Neutrophil (primary cell): ENCODE measurements around the gene FAM222A.

Experiments used
- H3K27ac ChIP-seq: fragments of 200-600 bp; sonication (generic); 2 replicates; pipeline ENCODE4 v1.5.1; 2016; ENCODE audit warnings: mild to moderate bottlenecking, moderate library complexity
- H3K27me3 ChIP-seq: fragments of 200-600 bp; sonication (generic); 2 replicates; pipeline ENCODE4 v1.6.0; 2016; ENCODE audit warnings: mild to moderate bottlenecking
- H3K36me3 ChIP-seq: fragments of 200-600 bp; sonication (generic); 2 replicates; pipeline ENCODE4 v1.5.1; 2017
- H3K4me1 ChIP-seq, 2 experiments: fragments of 200-600 bp in 1 of 2; sonication (generic) in 1 of 2; 1 replicate in 1 of 2; 2 replicates in 1 of 2; pipeline versions ENCODE4 v1.5.1 to v1.6.1; 2013 to 2016; ENCODE audit warnings: low read depth in 1 of 2, low read length in 1 of 2, mild to moderate bottlenecking in 1 of 2, moderate library complexity in 1 of 2; ENCODE audit not compliant: control insufficient read depth in 1 of 2, insufficient read depth in 1 of 2
- H3K4me3 ChIP-seq, 2 experiments: fragments of 200-600 bp in 1 of 2; sonication (generic) in 1 of 2; 1 replicate in 1 of 2; 2 replicates in 1 of 2; pipeline ENCODE4 v1.5.1; 2013 to 2016; ENCODE audit warnings: low read depth in 1 of 2, low read length in 1 of 2, mild to moderate bottlenecking in 1 of 2, moderate library complexity in 1 of 2
- H3K9me3 ChIP-seq: fragments of 200-600 bp; sonication (generic); 2 replicates; pipeline ENCODE4 v1.5.1; 2016
- TF ChIP-seq, protein P1 (sequence below): fragments of 200-600 bp; sonication (generic); IDR thresholded peaks from 2 replicates; pipeline ENCODE4 v1.5.1; 2016; ENCODE audit warnings: antibody characterized with exemption

Gene FAM222A

DNA sequence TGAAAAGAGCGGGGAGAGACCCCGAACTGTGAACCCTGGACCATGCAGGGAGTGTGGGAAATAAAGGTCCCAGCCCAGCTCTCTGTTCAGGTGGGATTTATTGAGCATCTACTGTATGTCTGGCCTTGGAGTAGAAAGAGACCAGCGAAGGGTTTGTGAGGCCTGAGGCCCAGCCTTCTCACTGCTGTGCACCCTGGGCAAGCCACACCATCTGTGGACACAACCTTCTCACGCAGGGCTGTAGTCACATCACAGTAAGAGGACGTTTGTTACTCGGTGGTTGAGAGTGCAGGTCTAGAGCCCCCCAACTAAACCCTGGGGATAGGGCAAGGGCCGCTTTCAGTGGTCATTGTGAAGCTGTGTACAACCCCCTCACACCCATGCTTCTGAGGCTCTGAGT is 18.2 kb downstream of the FAM222A start:
- no peak overlapping the region for H3K27ac ChIP-seq
- no peaks in the 10 kb centered on the region for H3K36me3 ChIP-seq
- H3K9me3 ChIP-seq = no peaks in the 10 kb centered on the region
- H3K27me3 ChIP-seq = peaks cover 46% of the 10 kb centered on the region
- TF ChIP-seq, protein P1, sequence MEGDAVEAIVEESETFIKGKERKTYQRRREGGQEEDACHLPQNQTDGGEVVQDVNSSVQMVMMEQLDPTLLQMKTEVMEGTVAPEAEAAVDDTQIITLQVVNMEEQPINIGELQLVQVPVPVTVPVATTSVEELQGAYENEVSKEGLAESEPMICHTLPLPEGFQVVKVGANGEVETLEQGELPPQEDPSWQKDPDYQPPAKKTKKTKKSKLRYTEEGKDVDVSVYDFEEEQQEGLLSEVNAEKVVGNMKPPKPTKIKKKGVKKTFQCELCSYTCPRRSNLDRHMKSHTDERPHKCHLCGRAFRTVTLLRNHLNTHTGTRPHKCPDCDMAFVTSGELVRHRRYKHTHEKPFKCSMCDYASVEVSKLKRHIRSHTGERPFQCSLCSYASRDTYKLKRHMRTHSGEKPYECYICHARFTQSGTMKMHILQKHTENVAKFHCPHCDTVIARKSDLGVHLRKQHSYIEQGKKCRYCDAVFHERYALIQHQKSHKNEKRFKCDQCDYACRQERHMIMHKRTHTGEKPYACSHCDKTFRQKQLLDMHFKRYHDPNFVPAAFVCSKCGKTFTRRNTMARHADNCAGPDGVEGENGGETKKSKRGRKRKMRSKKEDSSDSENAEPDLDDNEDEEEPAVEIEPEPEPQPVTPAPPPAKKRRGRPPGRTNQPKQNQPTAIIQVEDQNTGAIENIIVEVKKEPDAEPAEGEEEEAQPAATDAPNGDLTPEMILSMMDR = no peak
- H3K4me3 ChIP-seq = no peak overlapping the region
- H3K4me1 ChIP-seq = no peaks in the 10 kb centered on the region

DNA sequence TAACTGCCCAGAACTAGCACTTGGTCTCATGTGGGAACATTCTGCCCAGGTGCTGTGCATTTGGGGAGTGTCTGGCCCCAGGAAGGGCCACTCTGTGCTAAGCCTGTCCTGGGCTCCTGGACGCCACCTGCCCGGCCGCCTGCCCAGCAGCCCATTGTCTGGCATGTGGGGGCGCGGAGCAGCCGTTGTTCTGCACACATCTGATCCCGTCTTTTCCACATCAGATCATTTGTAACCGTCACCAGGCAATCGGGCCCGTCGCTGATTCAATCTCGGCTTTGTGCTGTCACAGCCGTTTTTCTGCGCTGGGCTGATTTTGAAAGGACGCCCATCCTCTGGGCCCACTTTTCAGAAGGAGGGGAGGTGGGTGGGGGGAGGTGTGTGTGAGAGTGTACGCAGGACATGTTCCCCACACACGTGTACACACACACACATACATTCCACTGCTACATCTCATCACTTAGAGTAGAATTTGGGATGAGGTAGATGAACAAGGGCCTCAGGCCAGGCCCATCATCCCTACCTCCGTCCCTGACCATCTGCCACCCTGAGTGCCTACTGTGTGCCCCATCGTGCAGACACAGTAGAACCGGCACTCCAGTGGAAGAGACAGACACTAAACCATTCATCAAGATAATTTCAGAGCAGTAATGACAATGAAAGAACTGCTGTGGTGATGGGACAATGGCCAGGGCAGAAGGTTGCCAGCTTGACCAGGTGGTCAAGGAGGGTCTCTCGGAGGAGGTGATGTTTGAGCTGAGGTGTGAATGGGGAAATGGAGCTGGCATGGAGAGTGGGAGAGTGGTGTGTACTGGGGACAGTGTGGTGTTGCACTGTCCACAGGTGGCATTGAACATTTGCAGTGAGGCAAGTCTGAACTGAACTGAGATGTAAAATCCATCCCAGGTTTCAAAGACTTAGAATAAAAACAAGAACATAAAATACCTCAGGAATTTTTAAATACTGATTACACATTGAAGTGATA is 19.0 kb downstream of the FAM222A start:
- no peaks in the 10 kb centered on the region for H3K36me3 ChIP-seq
- no peaks in the 10 kb centered on the region for H3K4me1 ChIP-seq
- peaks cover 54% of the 10 kb centered on the region for H3K27me3 ChIP-seq
- no peak overlapping the region for H3K4me3 ChIP-seq
- H3K9me3 ChIP-seq = no peaks in the 10 kb centered on the region
- H3K27ac ChIP-seq = no peak overlapping the region
- TF ChIP-seq, protein P1 = no peak

DNA sequence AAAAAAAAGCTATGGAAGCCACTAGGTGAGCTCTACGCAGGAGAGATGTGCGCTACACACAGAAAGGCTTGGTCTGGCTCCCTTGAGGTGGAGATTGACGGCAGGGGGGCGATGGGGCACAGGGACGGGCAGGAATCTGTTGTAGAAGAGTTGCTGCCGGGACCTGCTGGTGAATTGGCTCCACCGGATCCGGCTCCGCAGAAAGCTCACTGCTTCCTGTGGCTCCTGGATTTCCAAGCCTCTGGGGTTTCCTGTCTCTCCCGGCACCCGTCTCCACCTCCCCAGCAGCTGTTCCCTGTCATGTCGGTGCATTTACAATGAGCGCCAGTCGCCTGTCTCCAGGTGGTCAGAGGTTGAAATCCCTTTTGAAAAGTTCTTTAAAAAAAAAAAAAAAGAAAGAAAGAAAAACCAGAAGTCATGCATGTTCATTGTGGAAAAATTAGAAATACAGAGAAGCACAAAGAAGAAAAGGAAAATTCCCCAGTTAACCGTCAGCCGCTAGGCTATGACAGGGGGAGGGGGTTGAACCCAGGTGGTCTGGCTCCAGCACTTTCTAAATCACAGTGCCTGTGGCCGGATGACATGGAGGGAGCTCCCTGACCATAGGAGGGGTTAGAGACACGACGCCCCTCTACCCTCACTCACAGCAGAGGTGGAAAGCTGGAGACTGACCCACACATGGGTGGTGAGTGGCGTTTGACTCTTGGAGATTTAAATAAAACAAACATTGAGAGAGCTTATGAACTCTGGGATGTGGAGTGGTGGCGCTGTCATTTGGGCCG is 20.8 kb downstream of the FAM222A start:
- Histone ChIP-seq H3K36me3 (no peaks in the 10 kb centered on the region), H3K4me1 (no peaks in the 10 kb centered on the region), H3K4me3 (no peak overlapping the region), H3K9me3 (no peaks in the 10 kb centered on the region), H3K27ac (no peak overlapping the region), H3K27me3 (peaks cover 66% of the 10 kb centered on the region)
- TF ChIP-seq, protein P1 = no peak

DNA sequence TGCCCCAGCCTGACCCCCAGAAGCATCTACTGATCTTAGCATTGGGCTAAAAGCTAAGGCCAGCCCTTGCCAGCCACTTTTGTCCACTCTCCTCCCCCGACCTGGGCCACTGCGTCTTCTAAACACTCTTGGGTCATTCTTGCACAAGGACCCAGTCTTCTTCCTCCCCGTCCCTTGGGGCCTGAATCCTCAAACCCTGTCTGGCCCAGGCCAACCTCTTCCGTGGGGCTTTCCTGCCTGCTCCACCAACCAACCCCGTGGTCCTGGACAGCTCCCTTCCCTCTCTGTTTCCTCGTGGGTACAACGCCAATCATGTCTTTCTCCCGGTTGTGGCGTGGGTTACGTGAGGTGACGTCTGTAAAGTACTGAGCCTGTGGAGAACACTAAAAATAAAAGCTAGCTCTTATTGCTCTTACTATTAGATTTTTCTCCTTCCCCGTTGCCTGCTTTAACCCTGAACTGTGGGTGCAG is 21.5 kb downstream of the FAM222A start:
- H3K36me3 ChIP-seq = no peaks in the 10 kb centered on the region
- no peaks in the 10 kb centered on the region for H3K9me3 ChIP-seq
- no peaks in the 10 kb centered on the region for H3K4me1 ChIP-seq
- no peak overlapping the region for H3K27ac ChIP-seq
- TF ChIP-seq, protein P1 = no peak
- no peak overlapping the region for H3K4me3 ChIP-seq
- H3K27me3 ChIP-seq = peaks cover 73% of the 10 kb centered on the region

DNA sequence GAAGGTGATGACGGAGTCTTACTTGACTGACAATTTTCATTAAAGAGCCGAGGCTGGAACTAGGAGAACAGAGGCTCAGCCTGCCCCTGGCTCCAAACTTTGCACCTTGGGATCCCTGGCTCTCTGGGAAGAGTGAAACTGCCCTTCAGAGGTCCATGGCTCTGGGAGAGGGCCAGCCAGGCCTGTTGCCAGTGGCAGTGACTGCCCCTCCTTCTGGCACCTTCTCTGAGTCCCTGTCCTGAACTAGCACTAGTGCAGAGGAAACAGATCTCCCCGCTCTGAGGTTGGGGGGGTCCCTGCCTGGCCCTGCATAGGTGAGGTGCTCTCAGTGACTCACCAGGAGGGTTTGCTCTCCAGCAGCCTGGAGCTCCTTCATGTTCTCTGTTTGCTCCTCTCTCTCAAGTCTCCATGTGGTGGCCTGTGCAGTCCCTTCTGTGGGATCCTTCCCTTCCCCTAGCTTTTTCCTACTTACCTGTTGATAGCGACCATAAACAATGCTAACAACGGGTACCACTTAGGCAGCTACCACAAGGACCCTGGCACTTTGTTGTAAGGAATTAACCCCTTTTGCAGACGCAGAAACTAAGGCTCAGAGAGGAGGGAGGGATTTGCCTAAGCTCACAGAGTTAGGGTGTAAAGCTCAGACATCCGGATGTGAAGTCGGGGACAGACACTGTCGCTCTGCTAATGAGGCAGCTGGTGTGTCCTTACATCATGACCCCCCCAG is 22.4 kb downstream of the FAM222A start:
- Histone ChIP-seq H3K27me3 (peaks cover 82% of the 10 kb centered on the region), H3K27ac (no peak overlapping the region)

More for the DNA sequence above, 22.4 kb downstream of the FAM222A start:
- TF ChIP-seq, protein P1 = no peak
- Histone ChIP-seq H3K9me3 (no peaks in the 10 kb centered on the region), H3K4me3 (no peak overlapping the region), H3K36me3 (no peaks in the 10 kb centered on the region), H3K4me1 (no peaks in the 10 kb centered on the region)
